ENCODE measurements around the gene TRPV4.

GRCh38 chr12:109753054-109753401 is 80.2 kb downstream of the TRPV4 start:
- no peak for TF ChIP-seq POLR2A (IDR thresholded peaks at IDR 0.05)
- TF ChIP-seq, protein P1, sequence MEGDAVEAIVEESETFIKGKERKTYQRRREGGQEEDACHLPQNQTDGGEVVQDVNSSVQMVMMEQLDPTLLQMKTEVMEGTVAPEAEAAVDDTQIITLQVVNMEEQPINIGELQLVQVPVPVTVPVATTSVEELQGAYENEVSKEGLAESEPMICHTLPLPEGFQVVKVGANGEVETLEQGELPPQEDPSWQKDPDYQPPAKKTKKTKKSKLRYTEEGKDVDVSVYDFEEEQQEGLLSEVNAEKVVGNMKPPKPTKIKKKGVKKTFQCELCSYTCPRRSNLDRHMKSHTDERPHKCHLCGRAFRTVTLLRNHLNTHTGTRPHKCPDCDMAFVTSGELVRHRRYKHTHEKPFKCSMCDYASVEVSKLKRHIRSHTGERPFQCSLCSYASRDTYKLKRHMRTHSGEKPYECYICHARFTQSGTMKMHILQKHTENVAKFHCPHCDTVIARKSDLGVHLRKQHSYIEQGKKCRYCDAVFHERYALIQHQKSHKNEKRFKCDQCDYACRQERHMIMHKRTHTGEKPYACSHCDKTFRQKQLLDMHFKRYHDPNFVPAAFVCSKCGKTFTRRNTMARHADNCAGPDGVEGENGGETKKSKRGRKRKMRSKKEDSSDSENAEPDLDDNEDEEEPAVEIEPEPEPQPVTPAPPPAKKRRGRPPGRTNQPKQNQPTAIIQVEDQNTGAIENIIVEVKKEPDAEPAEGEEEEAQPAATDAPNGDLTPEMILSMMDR (IDR thresholded peaks at IDR 0.05): no peak

Data from lower leg skin (tissue), 3 donors.